H1 (cell line): ENCODE measurements around the gene HIVEP2. TPM values are rescaled to one million over a fixed set of nuclear protein-coding genes. Genes with fewer than 3 reads are reported as not detected.

Experiments
- CTCF ChIA-PET: fragments of 300-600 bp; sonication (Branson Sonifier 250); formaldehyde crosslinking; loops from one replicate; lab custom pipeline; 2021; ENCODE audit not compliant: partially characterized antibody; lab: Charles Lee
- POLR2A ChIA-PET: fragments of 300-600 bp; sonication (Branson Sonifier 250); formaldehyde crosslinking; loops from one replicate; lab custom pipeline; 2021; ENCODE audit warnings: inconsistent platforms; ENCODE audit not compliant: partially characterized antibody; lab: Charles Lee
- DNase-seq, 2 experiments: peaks; one replicate each; pipeline versions ENCODE4 v3.0.0 to v3.0.0-alpha.2; 2010 to 2022; ENCODE audit warnings: low spot score in 2 of 2, low read depth in 1 of 2, mixed read lengths in 1 of 2
- FAIRE-seq: peaks from 2 replicates; lab custom pipeline; 2011; peaks lifted over from hg19 to GRCh38; lab: Jason Lieb, UNC
- H2AFZ ChIP-seq: 2 replicates; pipeline ENCODE4 v1.8.1; 2012; ENCODE audit warnings: low read length, inconsistent platforms
- H2AK5ac ChIP-seq: 2 replicates; pipeline ENCODE4 v1.6.1; 2013; ENCODE audit warnings: low read depth, low read length
- H2BK120ac ChIP-seq: replicated peaks from 2 replicates; pipeline ENCODE3; 2013; ENCODE audit warnings: low read depth, low read length, inconsistent platforms
- H2BK12ac ChIP-seq: 2 replicates; pipeline ENCODE4 v1.6.1; 2013; ENCODE audit warnings: low read depth, low read length
- H2BK15ac ChIP-seq: 2 replicates; pipeline ENCODE4 v1.6.1; 2013; ENCODE audit warnings: low read length
- H2BK20ac ChIP-seq: 2 replicates; pipeline ENCODE4 v1.6.1; 2013; ENCODE audit warnings: low read length
- H2BK5ac ChIP-seq: 2 replicates; pipeline ENCODE4 v1.6.1; 2013; ENCODE audit warnings: low read depth, low read length
- H3K14ac ChIP-seq: 2 replicates; pipeline ENCODE4 v1.6.1; 2013; ENCODE audit warnings: inconsistent platforms; ENCODE audit not compliant: insufficient read length
- H3K18ac ChIP-seq: 2 replicates; pipeline ENCODE4 v1.6.1; 2013; ENCODE audit warnings: low read length; ENCODE audit errors: extremely low read depth
- H3K23ac ChIP-seq: 2 replicates; pipeline ENCODE4 v1.6.1; 2013; ENCODE audit warnings: inconsistent platforms; ENCODE audit not compliant: insufficient read length
- H3K23me2 ChIP-seq: 2 replicates; pipeline ENCODE4 v1.6.1; 2013; ENCODE audit warnings: low read depth, low read length
- H3K27ac ChIP-seq: 2 replicates; pipeline ENCODE4 v1.6.1; 2011; ENCODE audit warnings: low read depth, low read length, inconsistent platforms
- H3K27me3 ChIP-seq, 4 experiments: replicated peaks in 1 of 4; 1 replicate in 1 of 4; 2 replicates in 3 of 4; pipeline versions ENCODE4 v1.6.1 to v1.8.1; 2011 to 2013; ENCODE audit warnings: low read length in 3 of 4, mild to moderate bottlenecking in 3 of 4, inconsistent platforms in 2 of 4, mixed read lengths in 2 of 4, moderate library complexity in 1 of 4; ENCODE audit not compliant: control insufficient read depth in 3 of 4, insufficient read depth in 3 of 4; ENCODE audit errors: extremely low read depth in 1 of 4
- H3K36me3 ChIP-seq, 4 experiments: 2 replicates each; pipeline versions ENCODE4 v1.6.1 to v1.8.1; 2011 to 2013; ENCODE audit warnings: mild to moderate bottlenecking in 4 of 4, low read length in 3 of 4, moderate library complexity in 2 of 4, control low read depth in 1 of 4, inconsistent platforms in 1 of 4; ENCODE audit not compliant: insufficient read depth in 4 of 4, control insufficient read depth in 2 of 4
- H3K4ac ChIP-seq: replicated peaks from 2 replicates; pipeline ENCODE3; 2013; ENCODE audit warnings: low read length, low read depth, mixed read lengths, inconsistent platforms; ENCODE audit not compliant: insufficient read length
- H3K4me1 ChIP-seq, 4 experiments: replicated peaks in 1 of 4; 1 replicate in 1 of 4; 2 replicates in 3 of 4; pipeline versions ENCODE4 v1.6.1 to v1.8.1; 2011 to 2013; ENCODE audit warnings: low read length in 3 of 4, inconsistent platforms in 2 of 4, mixed read lengths in 1 of 4; ENCODE audit not compliant: insufficient read depth in 4 of 4, control insufficient read depth in 3 of 4
- H3K4me2 ChIP-seq, 2 experiments: 2 replicates each; pipeline versions ENCODE4 v1.6.1 to v1.8.1; 2011 to 2013; ENCODE audit warnings: low read depth in 2 of 2, low read length in 2 of 2, control low read depth in 1 of 2, inconsistent platforms in 1 of 2, mild to moderate bottlenecking in 1 of 2; ENCODE audit not compliant: insufficient read depth in 1 of 2
- H3K4me3 ChIP-seq, 4 experiments: fragments of 200-600, 300-600 bp in 1 of 4; sonication (generic), shearing (Covaris generic), sonication (Bioruptor Twin) in 1 of 4; 2 replicates each; pipeline versions ENCODE4 v1.5.1 to v1.8.1; 2011 to 2016; ENCODE audit warnings: low read length in 4 of 4, low read depth in 3 of 4, control low read depth in 2 of 4, inconsistent platforms in 2 of 4, mild to moderate bottlenecking in 2 of 4, mixed read lengths in 1 of 4, moderate library complexity in 1 of 4; ENCODE audit not compliant: insufficient read depth in 2 of 4; ENCODE audit errors: extremely low read depth in 1 of 4
- H3K56ac ChIP-seq: replicated peaks from 2 replicates; pipeline ENCODE3; 2013; ENCODE audit warnings: low read depth, mild to moderate bottlenecking, mixed read lengths, low read length, inconsistent platforms; ENCODE audit not compliant: insufficient read length
- H3K79me1 ChIP-seq: 2 replicates; pipeline ENCODE4 v1.6.1; 2013; ENCODE audit warnings: low read depth, low read length, control low read depth
- H3K79me2 ChIP-seq, 2 experiments: 2 replicates each; pipeline versions ENCODE4 v1.6.1 to v1.8.1; 2012 to 2013; ENCODE audit warnings: low read length in 2 of 2, mild to moderate bottlenecking in 2 of 2, inconsistent platforms in 1 of 2; ENCODE audit not compliant: insufficient read depth in 2 of 2, control insufficient read depth in 1 of 2
- H3K9ac ChIP-seq, 4 experiments: replicated peaks in 1 of 4; 1 replicate in 1 of 4; 2 replicates in 3 of 4; pipeline versions ENCODE4 v1.6.1 to v1.8.1; 2011 to 2013; ENCODE audit warnings: low read depth in 3 of 4, low read length in 3 of 4, control low read depth in 2 of 4, mild to moderate bottlenecking in 2 of 4, moderate library complexity in 2 of 4, inconsistent platforms in 1 of 4; ENCODE audit errors: extremely low read depth in 1 of 4
- H3K9me3 ChIP-seq, 2 experiments: 2 replicates each; pipeline versions ENCODE4 v1.6.1 to v1.8.1; 2012 to 2013; ENCODE audit warnings: mild to moderate bottlenecking in 2 of 2, moderate library complexity in 2 of 2, control low read depth in 1 of 2, inconsistent platforms in 1 of 2, low read depth in 1 of 2, low read length in 1 of 2, mixed read lengths in 1 of 2; ENCODE audit not compliant: insufficient read depth in 2 of 2
- H4K20me1 ChIP-seq, 2 experiments: replicated peaks in 1 of 2; 2 replicates each; pipeline versions ENCODE3 to v1.8.1; 2011 to 2013; ENCODE audit warnings: inconsistent platforms in 2 of 2, low read length in 2 of 2, mild to moderate bottlenecking in 1 of 2; ENCODE audit not compliant: insufficient read depth in 2 of 2, control insufficient read depth in 1 of 2
- H4K5ac ChIP-seq: 2 replicates; pipeline ENCODE4 v1.6.1; 2013; ENCODE audit warnings: low read length, low read depth, mixed read lengths, inconsistent platforms; ENCODE audit not compliant: insufficient read length
- H4K8ac ChIP-seq: 2 replicates; pipeline ENCODE4 v1.8.0; 2013; ENCODE audit warnings: mild to moderate bottlenecking, moderate library complexity, low read length, inconsistent platforms; ENCODE audit not compliant: insufficient read depth; ENCODE audit errors: extremely low read depth
- H4K91ac ChIP-seq: replicated peaks from 2 replicates; pipeline ENCODE3; 2013; ENCODE audit warnings: low read length, mixed read lengths, inconsistent platforms; ENCODE audit not compliant: insufficient read length
- ATF2 ChIP-seq: IDR thresholded peaks from 2 replicates; pipeline ENCODE4 v1.6.1; 2012; ENCODE audit warnings: low read length, inconsistent platforms
- CBX5 ChIP-seq: fragments of 300-800, 300-1000 bp; sonication (generic); IDR thresholded peaks from 2 replicates; pipeline ENCODE4 v1.7.1; 2016; ENCODE audit warnings: antibody characterized with exemption, low read length, low read depth
- EP300 ChIP-seq, 2 experiments: IDR thresholded peaks; 1 replicate in 1 of 2; 2 replicates in 1 of 2; pipeline ENCODE4 v1.6.1; 2011 to 2012; ENCODE audit warnings: low read depth in 2 of 2, low read length in 2 of 2, mild to moderate bottlenecking in 2 of 2, borderline replicate concordance in 1 of 2, inconsistent platforms in 1 of 2, moderate library complexity in 1 of 2
- KDM5A ChIP-seq: fragments of 200-600 bp; IDR thresholded peaks from 2 replicates; pipeline ENCODE4 v1.7.1; 2012; ENCODE audit warnings: mild to moderate bottlenecking, low read length, inconsistent platforms, mixed read lengths
- MAX ChIP-seq: IDR thresholded peaks from 2 replicates; pipeline ENCODE4 v1.6.1; 2012; ENCODE audit warnings: inconsistent platforms
- NANOG ChIP-seq: IDR thresholded peaks from 2 replicates; pipeline ENCODE4 v1.6.1; 2011; ENCODE audit warnings: low read length, low read depth, mild to moderate bottlenecking, inconsistent platforms; ENCODE audit not compliant: insufficient read depth, poor library complexity, severe bottlenecking
- POLR2A ChIP-seq, 2 experiments: IDR thresholded peaks; 1 replicate in 1 of 2; 2 replicates in 1 of 2; pipeline ENCODE4 v1.6.1; 2011; ENCODE audit warnings: low read depth in 2 of 2, low read length in 2 of 2, mild to moderate bottlenecking in 2 of 2; ENCODE audit errors: control extremely low read depth in 1 of 2
- RAD21 ChIP-seq, 2 experiments: IDR thresholded peaks in 1 of 2; conservative IDR thresholded peaks in 1 of 2; 2 replicates each; pipeline ENCODE4 v1.6.1; 2011; ENCODE audit warnings: low read depth in 2 of 2, low read length in 2 of 2, improper control_type of control experiment in 1 of 2, inconsistent platforms in 1 of 2, mild to moderate bottlenecking in 1 of 2, moderate library complexity in 1 of 2
- RFX5 ChIP-seq: IDR thresholded peaks from 2 replicates; pipeline ENCODE4 v1.6.1; 2011; ENCODE audit warnings: low read depth, low read length, improper control_type of control experiment, borderline replicate concordance
- TBP ChIP-seq: IDR thresholded peaks from 2 replicates; pipeline ENCODE4 v1.6.1; 2011; ENCODE audit warnings: low read depth, low read length, improper control_type of control experiment
- TCF12 ChIP-seq: IDR thresholded peaks from 2 replicates; pipeline ENCODE4 v1.6.1; 2011; ENCODE audit warnings: low read depth, mild to moderate bottlenecking, low read length
- TEAD4 ChIP-seq: IDR thresholded peaks from 2 replicates; pipeline ENCODE4 v1.6.1; 2012; ENCODE audit warnings: low read depth, low read length, inconsistent platforms, mixed read lengths
- ZNF274 ChIP-seq: IDR thresholded peaks from 2 replicates; pipeline ENCODE4 v1.7.0; 2012; ENCODE audit warnings: low read length, borderline replicate concordance; ENCODE audit errors: extremely low read depth
- WGBS, 2 experiments: shearing (Covaris generic) in 1 of 2; methylation state at CpG; one replicate each; pipeline versions ENCODE4 v1.1.6 to v1.1.7; 2013 to 2015; ENCODE audit warnings: low lambda C conversion rate in 2 of 2, mixed read lengths in 2 of 2, inconsistent platforms in 1 of 2, low coverage in 1 of 2, missing lambda C conversion rate in 1 of 2; ENCODE audit not compliant: insufficient replicate concordance in 2 of 2, insufficient coverage in 1 of 2, insufficient read length in 1 of 2; ENCODE audit errors: extremely low coverage in 1 of 2, missing lambda C conversion rate in 1 of 2; 5-methylcytosine and 5-hydroxymethylcytosine counted together
- polyA plus RNA-seq, 7 experiments: library from polyadenylated mRNA; depleted of rRNA in 3 of 7; stranded (reverse) in 5 of 7; unstranded in 2 of 7; fragments of >200 nt in 5 of 7; fragments of 200-250 nt in 2 of 7; gene quantifications; 1 replicate in 5 of 7; 2 replicates in 1 of 7; 4 replicates in 1 of 7; pipeline versions ENCODE4 v1.2.1 to v1.2.3, GENCODE V29; 2011 to 2013; ENCODE audit warnings: missing spikeins in 2 of 7, mixed read lengths in 2 of 7
- total RNA-seq: library from RNA; stranded (reverse); fragmentation: NEBNext Ultra II Directional; extraction: Animal tissue kit (Norgen Biotek cat#: 25700); gene quantifications from 2 replicates; pipeline ENCODE4 v1.2.1, GENCODE V29; 2021

The HIVEP2 gene
- total and polyA plus RNA-seq, 2 of the 8 experiments (the other 6 are each of a cell fraction or from before 2014, with no cell fraction given), result 2.2 to 6.1 TPM

GRCh38 chr6:142763205-142763604, 181.8 kb downstream of the HIVEP2 start:
- FAIRE-seq (no peak), DNase-seq (no peak)
- Histone ChIP-seq H4K20me1 (no peaks in the 10 kb centered on the region), H3K79me1 (no peaks in the 10 kb centered on the region), H3K9ac (no peak overlapping the region), H3K14ac (no peak overlapping the region), H4K91ac (no peak overlapping the region), H2BK20ac (no peak overlapping the region), H3K23ac (no peak overlapping the region), H3K4me2 (no peak overlapping the region), H3K27ac (no peak overlapping the region), H2BK12ac (no peak overlapping the region), H2AK5ac (no peak overlapping the region), H3K36me3 (peaks cover 2 to 14% (median 7%) of the 10 kb centered on the region in 4 experiments; a peak in 6 of 8 replicates), H2BK15ac (no peak overlapping the region), H3K9me3 (no peaks in the 10 kb centered on the region), H3K4me3 (no peak overlapping the region), H4K5ac (no peak overlapping the region), H3K27me3 (no peaks in the 10 kb centered on the region), H3K79me2 (no peaks in the 10 kb centered on the region), H3K56ac (no peak overlapping the region), H3K4me1 (no peaks in the 10 kb centered on the region), H2AFZ (no peak overlapping the region), H3K4ac (no peak overlapping the region), H2BK120ac (no peak overlapping the region), H2BK5ac (no peak overlapping the region), H3K23me2 (no peaks in the 10 kb centered on the region), H4K8ac (no peak overlapping the region), H3K18ac (no peak overlapping the region)
- ChIA-PET CTCF (no interaction called here), POLR2A (no interaction called here)
- 99% methylated on average over 4 of the region's 4 CpGs; no CpG with 5 or more reads in 1 of the 2 experiments for whole genome bisulfite sequencing, 2 experiments
- no peak for TF ChIP-seq ZNF274
- no peak for TF ChIP-seq TCF12
- TF ChIP-seq TBP, result no peak
- TF ChIP-seq RAD21 (IDR thresholded peaks at IDR 0.05 in 1 of 2, conservative IDR thresholded peaks at IDR 0.05 in 1 of 2; ENCODE audit: low read depth in 2 of 2, low read length in 2 of 2), result no peak
- no peak for TF ChIP-seq KDM5A
- TF ChIP-seq POLR2A (IDR thresholded peaks at IDR 0.05; ENCODE audit: control extremely low read depth in 1 of 2, low read depth in 2 of 2, low read length in 2 of 2), result no peak
- TF ChIP-seq EP300 (IDR thresholded peaks at IDR 0.05; ENCODE audit: borderline replicate concordance in 1 of 2, low read depth in 2 of 2, low read length in 2 of 2), result no peak
- no peak for TF ChIP-seq RFX5
- TF ChIP-seq TEAD4, result no peak
- TF ChIP-seq ATF2, result no peak
- no peak for TF ChIP-seq CBX5
- TF ChIP-seq MAX, result no peak
- no peak for TF ChIP-seq NANOG
